Measurements from ENCODE around the gene CRYGD. TPM values are rescaled to one million over a fixed set of nuclear protein-coding genes. Genes with fewer than 3 reads are reported as not detected.

The CRYGD gene
- total and polyA plus RNA-seq, 2 of the 13 experiments (the other 11 are each of a cell fraction or from before 2014, with no cell fraction given), result not detected

GRCh38 chr2:208129744-208130711 lies 5.7 kb upstream of the CRYGD start, which contains the start of gene CRYGC (continued):
- TF ChIP-seq, protein P1, sequence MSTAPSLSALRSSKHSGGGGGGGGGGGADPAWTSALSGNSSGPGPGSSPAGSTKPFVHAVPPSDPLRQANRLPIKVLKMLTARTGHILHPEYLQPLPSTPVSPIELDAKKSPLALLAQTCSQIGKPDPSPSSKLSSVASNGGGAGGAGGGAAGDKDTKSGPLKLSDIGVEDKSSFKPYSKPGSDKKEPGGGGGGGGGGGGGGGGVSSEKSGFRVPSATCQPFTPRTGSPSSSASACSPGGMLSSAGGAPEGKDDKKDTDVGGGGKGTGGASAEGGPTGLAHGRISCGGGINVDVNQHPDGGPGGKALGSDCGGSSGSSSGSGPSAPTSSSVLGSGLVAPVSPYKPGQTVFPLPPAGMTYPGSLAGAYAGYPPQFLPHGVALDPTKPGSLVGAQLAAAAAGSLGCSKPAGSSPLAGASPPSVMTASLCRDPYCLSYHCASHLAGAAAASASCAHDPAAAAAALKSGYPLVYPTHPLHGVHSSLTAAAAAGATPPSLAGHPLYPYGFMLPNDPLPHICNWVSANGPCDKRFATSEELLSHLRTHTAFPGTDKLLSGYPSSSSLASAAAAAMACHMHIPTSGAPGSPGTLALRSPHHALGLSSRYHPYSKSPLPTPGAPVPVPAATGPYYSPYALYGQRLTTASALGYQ (CRISPR knock-in tag; IDR thresholded peaks at IDR 0.05), result 0 out of 2 replicates have a peak, but pooled peaks have one; percentile 42
- TF ChIP-seq ZBTB21 (CRISPR knock-in tag; IDR thresholded peaks at IDR 0.05) (no peak), GTF3A (CRISPR knock-in tag; conservative IDR thresholded peaks at IDR 0.05) (no peak), HNRNPK (IDR thresholded peaks at IDR 0.05; ENCODE audit: low read depth, low read length, poor library complexity, severe bottlenecking) (no peak), HCFC1 (IDR thresholded peaks at IDR 0.05; ENCODE audit: low read depth, low read length) (no peak), ZNF562 (CRISPR knock-in tag; IDR thresholded peaks at IDR 0.05; ENCODE audit: borderline replicate concordance) (no peak), ADNP (CRISPR knock-in tag; IDR thresholded peaks at IDR 0.05) (no peak), DMAP1 (CRISPR knock-in tag; IDR thresholded peaks at IDR 0.05) (peak; percentile 47; the same call in 1 of the 2 replicates), RARG (CRISPR knock-in tag; IDR thresholded peaks at IDR 0.05; ENCODE audit: low read depth) (no peak), JARID2 (CRISPR knock-in tag; IDR thresholded peaks at IDR 0.05; ENCODE audit: insufficient replicate concordance) (no peak), RELA (CRISPR knock-in tag; IDR thresholded peaks at IDR 0.05) (no peak), NFKB2 (CRISPR knock-in tag; IDR thresholded peaks at IDR 0.05; ENCODE audit: borderline replicate concordance) (no peak), DBP (CRISPR knock-in tag; IDR thresholded peaks at IDR 0.05; ENCODE audit: not compliant biosample characterization) (no peak), ZNF326 (CRISPR knock-in tag; IDR thresholded peaks at IDR 0.05; ENCODE audit: borderline replicate concordance) (no peak), ZNF552 (CRISPR knock-in tag; IDR thresholded peaks at IDR 0.05; ENCODE audit: borderline replicate concordance) (no peak), ZNF260 (CRISPR knock-in tag; IDR thresholded peaks at IDR 0.05; ENCODE audit: borderline replicate concordance, low read depth) (no peak), FOXJ3 (CRISPR knock-in tag; IDR thresholded peaks at IDR 0.05; ENCODE audit: borderline replicate concordance) (no peak), PHF21A (CRISPR knock-in tag; IDR thresholded peaks at IDR 0.05) (peak; percentile 52), ZNF576 (CRISPR knock-in tag; IDR thresholded peaks at IDR 0.05) (no peak), ZNF331 (CRISPR knock-in tag; IDR thresholded peaks at IDR 0.05) (peak; percentile 57; the same call in 1 of the 2 replicates), TEAD3 (CRISPR knock-in tag; optimal IDR thresholded peaks at IDR 0.05; ENCODE audit: borderline replicate concordance) (no peak), ZKSCAN5 (CRISPR knock-in tag; IDR thresholded peaks at IDR 0.05) (no peak), ZNF839 (CRISPR knock-in tag; IDR thresholded peaks at IDR 0.05; ENCODE audit: borderline replicate concordance) (no peak), ZNF691 (CRISPR knock-in tag; IDR thresholded peaks at IDR 0.05; ENCODE audit: borderline replicate concordance, low read depth) (no peak), ZNF317 (CRISPR knock-in tag; IDR thresholded peaks at IDR 0.05) (no peak)
- TF ChIP-seq, protein P2, sequence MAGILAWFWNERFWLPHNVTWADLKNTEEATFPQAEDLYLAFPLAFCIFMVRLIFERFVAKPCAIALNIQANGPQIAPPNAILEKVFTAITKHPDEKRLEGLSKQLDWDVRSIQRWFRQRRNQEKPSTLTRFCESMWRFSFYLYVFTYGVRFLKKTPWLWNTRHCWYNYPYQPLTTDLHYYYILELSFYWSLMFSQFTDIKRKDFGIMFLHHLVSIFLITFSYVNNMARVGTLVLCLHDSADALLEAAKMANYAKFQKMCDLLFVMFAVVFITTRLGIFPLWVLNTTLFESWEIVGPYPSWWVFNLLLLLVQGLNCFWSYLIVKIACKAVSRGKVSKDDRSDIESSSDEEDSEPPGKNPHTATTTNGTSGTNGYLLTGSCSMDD (CRISPR knock-in tag; IDR thresholded peaks at IDR 0.05), result no peak

All from HepG2 (cell line).